Spinal cord (tissue), 10 donors: ENCODE results near the gene CCR3. TPM values are rescaled to one million over a fixed set of nuclear protein-coding genes. Genes with fewer than 3 reads are reported as not detected.
"Not testable (repeated sequence)": the region's sequence is repeated elsewhere in the genome, so short reads cannot be mapped to it uniquely, and the experiment has no call there.

Source experiments
- DNase-seq, 6 donors: peaks; one replicate each; pipeline versions ENCODE4 v3.0.0 to v3.0.0-alpha.2; 2013 to 2015; ENCODE audit warnings: low spot score in 6 of 6, low read depth in 4 of 6
- H3K27ac ChIP-seq: one replicate; pipeline ENCODE4 v1.5.1; 2013; ENCODE audit warnings: low read depth, low read length, control low read depth
- H3K27me3 ChIP-seq: one replicate; pipeline ENCODE4 v1.6.1; 2013; ENCODE audit warnings: low read length; ENCODE audit not compliant: control insufficient read depth, insufficient read depth
- H3K36me3 ChIP-seq: one replicate; pipeline ENCODE4 v1.6.1; 2013; ENCODE audit warnings: low read length; ENCODE audit not compliant: control insufficient read depth, insufficient read depth
- H3K4me1 ChIP-seq: one replicate; pipeline ENCODE4 v1.6.1; 2013; ENCODE audit warnings: low read length; ENCODE audit not compliant: control insufficient read depth, insufficient read depth
- H3K4me3 ChIP-seq: one replicate; pipeline ENCODE4 v1.5.1; 2013; ENCODE audit warnings: low read depth, low read length, control low read depth
- H3K9me3 ChIP-seq: one replicate; pipeline ENCODE4 v1.6.1; 2013; ENCODE audit warnings: low read length; ENCODE audit not compliant: control insufficient read depth, insufficient read depth
- WGBS: methylation state at CpG from one replicate; pipeline ENCODE4 v1.1.5; 2013; ENCODE audit warnings: missing lambda C conversion rate; ENCODE audit not compliant: insufficient coverage; 5-methylcytosine and 5-hydroxymethylcytosine counted together
- polyA plus RNA-seq, 2 donors: library from polyadenylated mRNA; unstranded; fragments of 120-200 nt; gene quantifications; one replicate each; pipeline ENCODE4 v1.2.1, GENCODE V29; 2013; ENCODE audit not compliant: insufficient read length in 2 of 2
- total RNA-seq, 2 donors: library from RNA; depleted of rRNA in 1 of 2; stranded (reverse); fragments of 120-200 nt in 1 of 2; fragments of >200 nt in 1 of 2; gene quantifications; one replicate each; pipeline versions ENCODE4 v1.2.3 to v1.2.4, GENCODE V29; 2013 to 2014
- donor health status: healthy.

CCR3 gene
- total and polyA plus RNA-seq, 4 donors = 0.20 TPM; not detected in 3

GRCh38 chr3:46205286-46205960 is 36.8 kb upstream of the CCR3 start:
- H3K27ac ChIP-seq = no peak overlapping the region
- WGBS = no CpG with 5 or more reads among the region's 2 CpGs
- no peaks in the 10 kb centered on the region for H3K27me3 ChIP-seq
- no peaks in the 10 kb centered on the region for H3K36me3 ChIP-seq
- DNase-seq = no peak
- no peaks in the 10 kb centered on the region for H3K9me3 ChIP-seq
- peaks cover 5% of the 10 kb centered on the region for H3K4me1 ChIP-seq
- H3K4me3 ChIP-seq = no peak overlapping the region

DNA sequence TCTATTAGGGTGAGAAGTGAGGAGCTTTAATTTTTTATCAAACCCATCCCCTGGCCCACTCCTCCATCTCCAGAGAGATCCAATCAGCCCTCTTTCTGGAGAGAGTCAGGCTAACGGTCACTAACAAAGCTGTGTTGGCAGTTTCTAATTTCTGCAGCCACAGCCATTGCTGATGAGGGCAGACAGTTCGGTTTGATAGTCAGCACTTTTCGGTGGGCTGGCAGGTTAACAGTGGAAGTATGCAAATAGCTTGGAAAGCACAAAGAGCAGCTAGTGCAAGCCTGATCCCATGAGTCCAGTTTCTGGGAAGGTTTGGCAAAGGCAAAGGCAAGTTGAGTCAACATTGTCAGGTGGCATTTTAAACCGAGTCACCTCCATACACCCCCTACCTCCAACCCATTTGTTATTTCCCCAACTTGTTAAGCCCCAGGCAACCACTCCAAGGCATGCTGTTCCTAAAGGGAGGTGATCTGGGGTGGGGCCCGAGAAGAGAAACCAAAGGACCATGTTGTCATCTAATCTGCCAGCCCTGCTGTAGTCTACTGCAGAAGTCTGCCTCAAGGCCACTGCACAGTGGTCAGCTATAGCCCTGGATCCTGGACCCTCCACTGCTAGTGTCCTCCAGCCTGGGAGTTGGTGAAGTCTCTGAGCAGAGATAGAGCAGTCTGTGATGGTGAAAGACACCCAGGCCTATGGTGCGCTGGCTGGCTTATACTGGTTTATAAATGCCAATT is 35.8 kb upstream of the CCR3 start:
- H3K4me1 ChIP-seq = peaks cover 5% of the 10 kb centered on the region
- H3K27me3 ChIP-seq = no peaks in the 10 kb centered on the region
- H3K27ac ChIP-seq = no peak overlapping the region
- DNase-seq = peak in 1 of 6 donors; percentile 52
- 63% methylated on average over 6 of the region's 6 CpGs for WGBS
- H3K4me3 ChIP-seq = no peak overlapping the region
- no peaks in the 10 kb centered on the region for H3K9me3 ChIP-seq
- H3K36me3 ChIP-seq = no peaks in the 10 kb centered on the region

GRCh38 chr3:46207514-46207913 is 34.7 kb upstream of the CCR3 start:
- DNase-seq, H3K36me3 ChIP-seq, H3K27me3 ChIP-seq, H3K9me3 ChIP-seq, H3K4me1 ChIP-seq, H3K27ac ChIP-seq: not testable (repeated sequence)
- 96% methylated on average over 4 of the region's 6 CpGs for WGBS
- H3K4me3 ChIP-seq = peak overlapping the region; percentile 19

DNA sequence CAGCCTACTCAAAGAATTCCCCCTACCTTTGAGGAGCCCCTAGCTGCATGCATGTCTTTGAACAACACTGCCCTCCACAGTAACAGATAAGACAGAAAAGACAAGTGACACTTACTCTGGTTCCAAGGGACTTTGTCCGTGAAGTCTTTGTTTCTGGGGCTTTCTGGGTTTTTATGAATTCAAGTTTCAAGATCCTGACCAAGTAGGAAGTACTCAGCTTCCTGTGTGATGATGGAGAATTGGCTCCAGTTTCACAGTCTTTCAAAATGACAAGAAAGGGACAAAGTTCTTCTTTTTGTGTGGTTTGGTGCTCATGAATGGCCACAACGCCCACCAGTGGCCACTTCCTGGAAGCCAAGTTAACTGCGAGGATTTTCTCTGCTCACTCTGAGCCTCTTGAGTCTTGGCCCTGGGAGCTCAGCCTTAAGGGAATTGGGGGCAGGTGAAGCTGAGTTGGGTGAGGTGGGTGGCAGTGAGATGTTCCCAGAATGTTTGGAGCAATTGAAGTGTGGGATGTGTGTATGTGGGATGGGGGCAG is 34.0 kb upstream of the CCR3 start, which contains the start of gene CCR1:
Gene CCR1 (minus strand): TSS at position 147 of the 538 bp plus-strand sequence. CDS start 4,000 bp downstream, outside the sequence.
- H3K9me3 ChIP-seq = no peaks in the 10 kb centered on the region
- 26% methylated on average over 3 of the region's 3 CpGs for WGBS
- peak within 1 kb of the TSS; percentile 19 for H3K4me3 ChIP-seq
- no peaks in the 10 kb centered on the region for H3K27me3 ChIP-seq
- H3K4me1 ChIP-seq = peaks cover 1% of the 10 kb centered on the region
- DNase-seq = peak in 2 of 6 donors; percentile 3 to 38
- no peaks in the 10 kb centered on the region for H3K36me3 ChIP-seq
- H3K27ac ChIP-seq = no peak within 1 kb of the TSS

DNA sequence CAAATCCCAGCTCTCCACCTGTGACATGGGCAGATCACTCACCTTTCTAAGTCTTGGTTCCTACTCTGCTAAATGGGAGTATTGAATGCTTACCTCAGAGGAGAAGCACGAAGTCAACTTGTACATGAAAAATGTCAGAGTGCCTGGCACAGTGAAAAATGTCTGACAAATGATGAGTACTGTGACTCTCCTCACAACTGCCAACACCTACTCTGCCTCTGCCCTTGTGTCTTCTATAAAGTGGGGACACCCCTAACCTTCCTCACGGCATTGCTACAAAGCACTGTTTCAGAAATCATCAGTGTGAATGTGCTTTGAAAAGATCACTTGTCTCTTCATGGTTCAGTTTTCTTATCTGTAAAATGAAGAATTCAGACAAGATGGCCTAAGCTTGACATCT is 33.2 kb upstream of the CCR3 start:
- no peak for DNase-seq
- no peaks in the 10 kb centered on the region for H3K27me3 ChIP-seq
- H3K27ac ChIP-seq = no peak overlapping the region
- no peaks in the 10 kb centered on the region for H3K4me1 ChIP-seq
- WGBS = no CpG with 5 or more reads among the region's 2 CpGs
- no peak overlapping the region for H3K4me3 ChIP-seq
- no peaks in the 10 kb centered on the region for H3K36me3 ChIP-seq
- no peaks in the 10 kb centered on the region for H3K9me3 ChIP-seq

DNA sequence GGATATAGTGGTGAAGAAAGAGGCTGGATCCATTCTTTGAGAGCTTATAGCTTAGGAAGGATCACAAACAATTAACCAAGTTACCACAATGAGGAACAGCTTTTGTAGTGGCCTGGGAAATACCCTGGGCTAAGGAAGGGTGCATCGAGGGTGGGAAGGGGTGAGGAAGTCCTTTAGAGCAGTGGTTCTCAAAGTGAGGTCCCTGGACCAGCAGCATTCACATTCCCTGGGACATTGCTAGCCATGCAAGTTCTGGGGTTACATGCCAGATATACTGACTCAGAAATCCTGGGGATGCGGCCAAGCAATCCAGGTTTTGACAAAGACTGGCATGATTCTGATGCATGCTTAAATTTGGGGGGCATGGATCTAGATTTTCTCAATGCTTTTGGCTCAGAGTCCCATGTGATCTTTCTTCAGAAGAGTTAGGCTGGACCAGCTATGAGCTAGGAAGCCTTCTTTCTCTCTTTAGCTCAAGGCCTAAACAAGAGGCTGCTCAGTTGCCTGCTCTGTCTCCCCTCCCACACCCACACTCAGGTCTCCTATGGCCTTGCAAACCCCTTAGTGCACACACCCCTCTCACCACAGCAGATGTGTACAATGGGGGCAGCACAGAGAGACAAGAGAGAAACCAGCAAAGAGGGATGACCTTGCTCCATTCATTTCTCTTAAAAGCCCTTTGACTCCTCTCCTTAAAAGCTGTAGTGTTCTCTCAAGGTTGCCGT is 32.4 kb upstream of the CCR3 start:
- Histone ChIP-seq H3K27me3 (no peaks in the 10 kb centered on the region), H3K27ac (no peak overlapping the region), H3K4me3 (no peak overlapping the region), H3K9me3 (no peaks in the 10 kb centered on the region), H3K4me1 (no peaks in the 10 kb centered on the region), H3K36me3 (no peaks in the 10 kb centered on the region)
- no peak for DNase-seq
- 89% methylated on average over 3 of the region's 3 CpGs for WGBS

DNA sequence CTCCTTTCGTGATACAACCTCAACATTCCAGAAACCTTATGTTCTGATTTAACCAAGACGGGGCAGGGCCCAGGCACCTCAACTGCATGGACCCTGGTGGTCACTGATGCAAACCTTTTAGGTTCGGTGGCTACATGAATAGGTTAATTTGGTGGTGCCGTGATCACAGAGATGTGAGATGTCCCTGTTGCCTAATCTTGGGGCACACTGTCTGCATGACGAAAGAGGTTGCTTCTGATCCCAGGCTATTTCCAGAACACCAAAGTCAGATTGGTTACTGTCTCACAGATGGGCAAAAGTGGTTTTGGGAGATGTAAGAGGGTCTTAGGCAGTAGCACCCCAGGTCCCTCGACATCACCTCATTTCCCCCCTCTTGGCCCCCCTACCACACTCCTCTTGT is 30.2 kb upstream of the CCR3 start:
- no peak overlapping the region for H3K4me3 ChIP-seq
- H3K27ac ChIP-seq = no peak overlapping the region
- H3K27me3 ChIP-seq = no peaks in the 10 kb centered on the region
- WGBS = 80% methylated on average over 5 of the region's 6 CpGs
- H3K9me3 ChIP-seq = no peaks in the 10 kb centered on the region
- no peaks in the 10 kb centered on the region for H3K4me1 ChIP-seq
- no peak for DNase-seq
- H3K36me3 ChIP-seq = no peaks in the 10 kb centered on the region

DNA sequence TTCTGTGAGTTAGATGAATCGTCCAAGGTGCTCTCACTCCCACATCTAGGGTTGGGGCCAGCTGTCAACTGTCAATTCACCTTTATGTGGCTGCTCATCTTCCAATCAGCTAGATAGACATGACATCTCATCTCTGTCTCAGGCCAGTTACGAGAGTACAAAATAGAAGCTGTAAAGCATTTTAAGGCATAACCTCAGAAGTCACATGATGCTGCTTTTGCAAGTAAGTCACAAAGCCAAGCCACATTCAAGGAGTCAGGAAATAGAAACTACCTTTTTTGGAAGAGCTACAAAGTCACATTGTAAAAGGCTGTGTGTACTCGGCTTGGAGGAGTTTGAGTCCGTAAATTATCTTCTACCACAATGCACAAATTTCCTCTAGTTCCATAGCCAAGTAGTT is 29.1 kb upstream of the CCR3 start:
- H3K4me1 ChIP-seq = no peaks in the 10 kb centered on the region
- H3K9me3 ChIP-seq = no peaks in the 10 kb centered on the region
- no peaks in the 10 kb centered on the region for H3K36me3 ChIP-seq
- H3K27ac ChIP-seq = no peak overlapping the region
- WGBS = no CpG with 5 or more reads among the region's 4 CpGs
- H3K27me3 ChIP-seq = no peaks in the 10 kb centered on the region
- H3K4me3 ChIP-seq = no peak overlapping the region
- DNase-seq = no peak

- no peaks in the 10 kb centered on the region for H3K27me3 ChIP-seq
- H3K36me3 ChIP-seq = no peaks in the 10 kb centered on the region
- DNase-seq = no peak
- WGBS = 83% methylated on average over 1 of the region's 1 CpG
- peaks cover 1% of the 10 kb centered on the region for H3K9me3 ChIP-seq
- H3K4me3 ChIP-seq = no peak overlapping the region
- H3K27ac ChIP-seq = no peak overlapping the region
- H3K4me1 ChIP-seq = no peaks in the 10 kb centered on the region
Observed at GRCh38 chr3:46214751-46215352, 27.4 kb upstream of the CCR3 start.
